GM04504 (cell line): ENCODE measurements around the gene PP2D1.
"Not testable (repeated sequence)": the region's sequence is repeated elsewhere in the genome, so short reads cannot be mapped to it uniquely, and the experiment has no call there.

Experiments
- DNase-seq: peaks from one replicate; pipeline ENCODE4 v3.0.0-alpha.2; 2012; ENCODE audit warnings: low read depth

Gene PP2D1

DNA sequence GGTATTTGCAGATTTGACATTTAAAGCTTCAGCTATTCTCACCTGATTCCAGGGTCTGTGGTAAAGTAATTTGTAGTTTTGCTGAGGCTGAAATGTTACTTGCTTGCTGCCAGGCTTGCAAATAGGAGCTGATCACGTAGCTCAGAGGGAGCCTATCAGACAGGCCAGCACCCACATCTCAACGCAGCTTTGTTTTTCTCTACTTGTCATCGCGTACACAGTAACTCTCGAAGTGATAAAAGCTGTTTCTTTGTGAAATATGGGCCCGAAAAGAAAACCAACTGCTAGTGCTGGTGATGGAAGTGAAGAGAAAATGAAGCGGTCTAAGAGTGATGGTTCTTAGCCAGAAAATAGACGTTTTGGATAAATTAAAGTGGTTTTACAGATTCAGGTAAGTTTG lies 41.7 kb downstream of the PP2D1 start:
- DNase-seq = no peak

DNA sequence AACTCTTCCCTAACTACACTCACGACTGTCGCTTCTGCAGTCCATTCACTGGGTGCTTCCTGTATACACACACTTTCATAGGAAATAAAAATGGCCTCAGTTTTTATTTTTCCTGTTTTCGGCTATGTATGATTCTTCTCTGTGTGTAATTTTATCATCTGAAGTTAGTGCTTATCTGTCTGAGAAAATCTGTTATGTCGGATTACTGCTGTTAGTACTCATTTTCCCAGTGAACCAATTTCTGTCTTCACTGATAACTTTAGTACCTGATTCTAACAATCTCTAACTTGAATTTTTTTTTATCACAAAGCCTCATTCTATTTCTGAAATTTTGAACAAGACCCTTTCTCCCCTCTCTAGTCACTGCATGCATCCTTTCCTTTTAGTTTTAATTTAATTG lies 44.3 kb downstream of the PP2D1 start:
- DNase-seq = no peak

DNA sequence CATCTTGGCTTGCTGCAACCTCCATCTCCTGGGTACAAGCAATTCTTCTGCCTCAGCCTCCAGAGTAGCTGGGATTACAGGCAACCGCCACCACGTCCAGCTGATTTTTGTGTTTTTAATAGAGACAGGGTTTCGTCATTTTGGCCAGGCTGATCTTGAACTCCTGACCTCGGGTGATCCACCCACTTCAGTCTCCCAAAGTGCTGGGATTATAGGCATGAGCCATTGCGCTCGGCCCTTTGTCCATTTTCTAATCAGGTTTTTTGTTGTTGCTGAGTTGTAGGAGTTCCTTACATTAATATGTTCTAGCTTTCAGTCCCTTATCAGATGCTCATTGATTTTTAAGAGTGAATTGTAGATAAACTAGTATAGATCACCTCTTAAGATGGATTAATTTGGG lies 44.9 kb downstream of the PP2D1 start:
- DNase-seq = no peak

DNA sequence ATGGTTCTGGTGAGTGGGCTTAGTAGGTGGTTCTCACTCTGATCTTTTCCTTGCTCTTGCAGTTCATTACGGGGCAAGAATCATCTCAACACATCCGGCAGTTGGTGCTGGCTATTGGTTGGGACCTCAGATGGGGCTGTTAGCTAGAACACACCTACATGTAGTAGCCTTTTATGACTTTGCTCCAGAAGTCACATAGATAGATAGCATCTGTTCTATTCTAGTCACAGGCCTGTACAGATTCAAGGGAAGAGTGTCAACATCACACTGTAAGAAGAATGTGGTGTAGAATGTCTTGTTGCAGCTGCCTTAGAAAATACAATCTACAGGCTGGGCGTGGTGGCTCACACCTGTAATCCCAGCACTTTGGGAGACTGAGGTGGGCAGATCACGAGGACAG lies 50.1 kb downstream of the PP2D1 start:
- DNase-seq = no peak

DNA sequence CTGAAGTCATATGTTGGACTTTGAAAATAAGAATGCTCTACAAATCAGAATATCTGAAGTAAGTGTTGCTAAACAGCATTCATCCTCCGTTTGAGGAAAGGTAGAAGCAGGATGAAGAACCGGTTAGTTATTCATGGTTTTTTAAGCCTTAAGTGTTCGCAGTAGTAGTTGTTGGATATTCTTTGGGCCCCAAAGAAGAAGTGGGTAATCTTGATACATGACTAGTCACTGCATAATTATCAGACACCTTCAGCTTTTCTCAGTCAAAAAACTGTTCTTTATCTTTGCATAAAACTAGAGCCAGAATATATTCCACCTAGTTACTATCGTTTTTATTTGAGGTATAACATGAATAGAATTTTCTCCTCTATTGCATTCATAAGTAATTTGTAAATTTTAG lies 51.4 kb downstream of the PP2D1 start:
- no peak for DNase-seq

DNA sequence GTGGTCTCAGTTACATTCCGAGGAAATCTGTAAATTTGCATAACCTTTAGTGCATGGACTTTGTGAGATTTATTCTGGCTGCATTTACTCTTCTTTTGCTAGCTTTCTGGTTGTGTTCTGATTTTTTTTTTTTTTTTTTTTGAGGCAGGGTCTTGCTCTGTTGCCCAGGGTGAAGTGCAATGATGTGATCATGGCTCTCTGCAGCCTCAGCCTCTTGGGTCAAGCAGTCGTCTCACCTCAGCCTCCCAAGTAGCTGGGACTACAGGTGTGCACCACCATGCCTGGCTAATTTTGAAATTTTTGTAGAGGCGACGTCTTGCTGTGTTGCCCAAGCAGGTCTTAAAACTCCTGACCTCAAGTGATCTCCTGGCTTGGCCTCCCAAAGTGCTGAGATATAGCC lies 52.6 kb downstream of the PP2D1 start:
- DNase-seq = no peak

DNA sequence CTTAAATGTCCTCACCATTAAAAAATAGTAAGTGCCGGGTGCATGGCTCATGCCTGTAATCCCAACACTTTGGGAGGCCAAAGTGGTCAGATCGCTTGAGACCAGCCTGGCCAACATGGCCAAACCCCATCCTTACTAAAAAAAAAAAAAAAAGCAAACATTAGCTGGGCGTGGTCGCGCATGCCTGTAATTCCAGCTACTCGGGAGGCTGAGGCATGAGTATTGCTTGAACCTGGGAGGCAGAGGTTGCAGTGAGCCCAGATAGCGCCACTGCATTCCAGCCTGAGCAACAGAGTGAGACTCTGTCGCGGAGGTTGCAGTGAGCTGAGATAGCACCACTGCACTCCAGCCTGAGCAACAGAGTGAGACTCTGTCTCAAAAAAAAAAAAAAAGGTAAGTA lies 54.7 kb downstream of the PP2D1 start:
- DNase-seq = not testable (repeated sequence)

DNA sequence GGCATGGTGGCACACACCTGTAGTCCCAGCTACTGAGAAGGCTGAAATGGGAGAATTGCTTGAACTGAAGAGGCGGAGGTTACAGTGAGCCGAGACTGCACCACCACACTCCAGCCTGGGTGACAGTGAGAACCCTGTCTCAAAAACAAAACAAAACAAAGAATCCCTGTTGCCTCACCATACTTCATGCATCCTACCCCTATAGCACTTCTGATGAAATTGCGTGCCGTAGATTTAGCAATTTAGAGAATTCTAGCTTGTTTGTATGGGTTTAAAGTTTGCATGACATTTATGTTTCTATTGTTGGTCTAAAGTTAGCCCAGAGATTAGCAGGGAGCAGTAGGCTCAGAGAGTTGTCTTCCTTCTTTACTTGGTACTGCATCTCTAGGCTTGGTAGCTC lies 57.4 kb downstream of the PP2D1 start:
- DNase-seq = no peak

DNA sequence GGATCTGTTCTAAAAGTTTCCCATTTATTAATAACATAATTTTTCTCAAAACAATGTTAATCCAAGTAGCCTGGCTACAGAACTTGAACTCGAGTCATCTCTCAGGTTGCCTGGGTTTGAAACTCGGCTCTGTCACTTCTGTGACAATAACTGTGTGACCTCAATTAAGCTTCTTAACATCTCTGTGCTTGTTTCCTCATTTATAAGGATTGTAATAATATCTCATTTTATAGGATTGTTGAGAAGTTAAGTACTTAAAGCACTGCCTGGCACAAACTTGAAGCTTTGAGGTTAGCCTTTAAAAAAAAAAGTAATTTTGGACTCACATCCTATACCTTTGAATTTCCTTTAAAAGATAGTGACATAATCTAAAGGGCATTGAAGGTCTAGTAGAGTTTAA lies 61.7 kb downstream of the PP2D1 start:
- DNase-seq = no peak

DNA sequence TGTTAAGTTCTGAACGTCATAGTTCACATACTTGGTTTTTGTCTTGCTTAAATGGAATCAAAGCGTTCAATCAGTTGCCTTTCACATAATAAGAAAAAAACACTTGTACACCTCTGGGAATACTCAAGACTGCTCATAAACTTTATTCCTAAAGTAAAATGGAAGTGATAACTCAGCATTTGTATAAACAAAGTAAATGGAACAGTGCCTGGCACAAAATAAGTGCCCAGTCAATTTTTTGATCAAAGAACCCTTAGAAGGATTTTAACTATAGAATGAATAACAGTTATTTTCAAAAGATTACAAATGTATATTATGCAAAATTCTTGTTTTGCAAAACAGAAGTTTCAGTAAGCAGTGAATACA lies 63.9 kb downstream of the PP2D1 start:
- no peak for DNase-seq

DNA sequence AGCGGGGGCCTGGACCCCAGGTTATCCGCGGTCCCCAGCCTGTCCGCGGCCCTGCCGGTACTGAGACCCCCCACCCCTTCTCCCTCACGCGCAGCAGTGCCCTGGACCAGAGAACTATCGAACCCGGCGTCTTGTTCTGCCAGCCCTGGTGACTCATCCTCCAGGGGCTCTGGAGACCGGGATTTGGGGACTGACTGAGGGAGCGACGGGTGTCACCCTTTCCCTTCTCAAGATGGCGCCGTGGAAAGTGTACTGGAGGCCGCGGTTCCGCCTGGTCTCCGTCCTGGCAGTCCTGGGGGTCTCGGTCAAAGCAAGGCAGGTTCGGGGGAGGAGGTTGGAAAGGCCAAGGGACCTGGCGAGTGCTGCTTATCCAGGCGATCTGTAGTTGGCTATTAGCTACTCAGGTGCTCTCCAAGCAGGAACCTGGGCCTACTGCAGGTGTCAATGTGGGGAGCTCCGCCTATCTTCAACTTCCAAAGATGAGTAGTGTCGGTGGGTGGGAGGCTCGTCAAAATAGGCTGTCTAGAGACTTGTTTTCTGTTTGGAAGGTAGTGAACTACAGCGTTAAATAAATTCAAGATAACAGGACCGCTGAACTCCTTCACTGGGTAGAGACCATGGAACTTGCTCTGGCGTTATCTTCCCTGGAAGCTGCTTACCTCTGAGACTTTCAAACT lies 64.4 kb downstream of the PP2D1 start:
- DNase-seq = no peak

DNA sequence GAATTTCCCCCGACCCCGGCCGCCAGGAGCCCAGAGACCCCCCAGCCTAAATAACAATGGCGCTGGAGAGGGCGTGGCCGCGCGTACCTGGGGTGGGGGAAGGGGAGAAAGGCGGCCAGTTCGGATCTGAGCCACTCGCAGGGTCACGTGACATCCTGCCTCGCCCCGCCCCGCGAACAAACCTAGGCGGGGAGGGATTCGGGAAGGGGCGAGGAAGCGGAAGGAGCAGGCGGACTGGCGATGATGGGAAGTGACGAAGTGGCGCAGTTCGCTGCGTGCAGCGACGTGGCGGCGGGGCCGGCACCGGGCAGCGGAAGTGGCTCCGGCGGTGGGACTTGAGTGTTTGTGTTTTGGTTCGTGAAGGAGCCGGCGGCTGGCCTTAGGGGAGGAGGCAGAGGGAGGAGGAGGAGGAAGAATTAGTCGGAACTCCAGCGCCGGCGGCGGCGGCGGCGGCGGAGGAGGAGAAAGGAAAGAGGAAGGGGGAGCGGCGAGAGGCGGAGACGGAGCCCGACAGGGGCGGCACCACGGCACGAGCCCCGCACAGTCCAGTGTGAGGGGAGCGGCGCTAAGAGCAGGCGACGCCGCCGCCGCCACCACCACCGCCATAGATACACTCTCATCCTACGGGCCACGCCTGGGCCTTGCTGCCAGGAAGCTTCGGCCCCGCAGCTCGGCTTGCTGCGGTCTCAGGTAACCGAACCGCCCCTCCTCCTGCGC lies 65.1 kb downstream of the PP2D1 start, which contains the start of gene RAB5A:
RAB5A (plus strand) TSS at position 266 of the 717 bp plus-strand sequence. CDS start 3,802 bp downstream, outside the sequence.
- peak; percentile 95 for DNase-seq

DNA sequence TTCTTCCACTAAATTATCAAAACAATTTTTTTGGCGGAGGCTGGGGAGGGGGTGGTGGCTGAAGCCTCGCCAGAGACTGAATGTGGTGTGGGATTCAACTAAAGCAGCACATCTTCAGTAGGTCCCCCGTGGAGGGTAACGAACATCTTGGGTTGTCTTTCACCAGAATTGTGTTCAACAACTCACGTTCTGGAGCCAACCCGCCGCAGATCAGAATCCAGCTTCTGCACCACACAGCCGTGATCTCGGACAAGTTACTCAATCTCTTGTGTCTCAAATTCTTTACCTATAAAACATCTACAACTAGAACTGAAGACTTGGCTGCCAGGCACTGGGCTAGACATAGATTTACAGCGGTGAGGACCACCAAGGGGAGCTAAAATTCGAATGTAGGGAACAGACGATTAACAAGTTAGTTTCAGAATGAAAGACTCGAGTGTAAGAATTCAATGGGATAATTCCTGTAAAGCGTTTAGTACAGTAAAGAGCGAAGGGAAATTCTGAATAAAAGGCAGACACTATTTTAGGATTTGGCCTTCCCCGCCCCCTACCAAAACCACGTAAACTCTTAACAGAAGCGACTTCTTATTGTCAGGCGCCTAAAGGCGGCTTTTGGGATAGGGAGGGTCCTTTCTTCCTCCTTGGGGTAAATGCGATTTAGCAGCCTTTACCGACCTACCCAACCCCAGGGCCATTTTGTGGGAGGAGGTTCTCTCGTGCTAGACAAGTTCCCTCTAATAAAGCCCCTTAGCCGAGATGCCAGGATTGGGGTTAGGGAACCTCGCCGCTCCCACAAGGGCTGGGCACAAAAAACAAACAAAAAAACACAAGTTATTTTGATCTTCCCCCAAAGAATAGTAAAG lies 65.9 kb downstream of the PP2D1 start:
- DNase-seq = no peak

DNA sequence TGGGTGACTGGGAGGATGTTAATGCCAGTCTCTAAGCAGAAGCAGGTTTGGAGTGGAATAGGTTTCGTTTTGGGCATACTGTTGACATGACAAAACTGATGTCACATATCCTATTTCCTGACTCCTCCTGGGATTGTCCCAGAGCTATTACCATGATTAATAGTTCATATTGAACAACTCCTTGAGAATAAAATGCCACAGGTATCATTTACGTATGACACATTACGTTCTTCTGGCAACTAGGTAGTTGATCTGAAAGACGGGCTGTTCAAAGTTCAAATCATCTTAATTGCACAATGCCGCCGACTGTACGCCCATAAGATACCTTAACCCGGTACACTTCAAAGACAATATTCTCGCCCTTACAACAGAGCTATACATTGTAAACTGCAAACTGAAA lies 66.5 kb downstream of the PP2D1 start:
- DNase-seq = no peak

DNA sequence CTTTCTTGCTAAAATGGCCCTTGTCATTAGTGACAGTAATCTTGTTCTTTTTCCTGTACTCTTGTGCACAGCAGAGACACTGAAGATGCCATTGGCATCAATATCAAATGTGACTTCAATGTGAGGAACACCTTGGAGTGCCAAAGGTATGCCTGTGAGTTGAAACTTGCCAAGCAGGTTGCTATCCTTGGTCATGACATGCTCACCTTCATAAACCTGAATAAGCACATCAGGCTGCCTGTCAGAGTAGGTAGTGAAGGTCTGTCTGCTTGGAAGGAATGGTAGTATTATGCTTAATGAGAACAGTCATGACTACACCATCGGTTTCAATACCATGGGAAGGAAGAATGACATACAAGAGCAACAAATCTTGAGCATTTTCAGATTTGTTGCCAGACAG lies 71.4 kb downstream of the PP2D1 start:
- no peak for DNase-seq

DNA sequence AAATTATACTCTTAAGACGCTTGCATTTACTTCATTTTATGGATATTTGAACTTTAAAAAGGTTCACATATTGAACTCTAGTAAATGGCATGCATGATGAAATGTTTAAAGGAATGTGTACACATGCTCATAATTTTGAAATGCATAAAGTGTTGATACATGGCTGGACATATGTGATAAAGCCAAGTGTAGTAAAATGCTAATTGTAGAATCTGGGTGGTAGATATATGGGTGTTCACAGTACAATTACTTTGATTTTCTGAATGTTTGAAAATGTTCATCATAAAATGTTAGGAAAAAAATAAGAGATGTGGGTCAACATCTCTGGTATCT lies 73.8 kb downstream of the PP2D1 start:
- no peak for DNase-seq

DNA sequence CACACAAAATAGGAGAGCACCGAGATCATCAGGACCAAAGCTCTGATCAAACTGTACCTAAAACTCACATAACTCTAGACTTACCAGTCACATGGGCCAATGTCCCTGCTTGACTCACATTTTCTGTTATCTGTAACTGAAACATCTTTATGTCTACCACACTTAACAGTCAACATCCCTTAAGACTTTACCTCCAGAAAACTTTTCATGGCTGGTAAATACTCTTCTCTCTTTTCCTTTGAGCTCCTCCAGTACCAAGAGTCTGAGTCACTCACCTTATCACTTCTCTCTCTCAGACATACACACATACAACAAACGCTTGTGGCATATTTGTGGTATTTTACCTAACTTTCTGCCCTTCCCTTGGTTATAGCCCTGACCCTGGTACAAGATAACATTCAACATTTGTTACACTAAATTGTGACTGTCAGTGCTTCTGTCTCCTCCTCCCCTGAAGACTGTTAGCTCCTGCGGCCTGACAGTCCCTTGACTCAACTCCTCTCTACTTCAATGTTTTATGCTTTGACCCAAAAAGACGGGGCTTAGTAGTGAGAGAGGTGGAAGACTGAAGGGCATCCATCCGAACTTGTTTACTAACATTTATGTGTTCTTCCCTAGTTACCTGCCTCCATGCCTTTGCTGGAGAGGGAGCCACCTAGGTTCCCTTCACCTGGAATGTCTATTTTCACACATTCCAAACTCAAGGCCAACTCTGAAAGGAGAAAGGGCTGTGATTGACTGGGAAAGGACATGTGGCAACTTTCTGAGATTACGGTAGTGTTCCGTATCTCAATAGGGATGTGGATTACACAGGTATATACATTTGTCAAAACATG lies 74.4 kb downstream of the PP2D1 start:
- DNase-seq = no peak
